DLD1 (cell line): ENCODE data around the gene FRMD3.

Experiments used
- in situ Hi-C: cut with HindIII; loops from 2 replicates; pipeline ENCODE4 v1.10.0; 2017; ENCODE audit warnings: low sequenced_read_pairs

FRMD3 gene

DNA sequence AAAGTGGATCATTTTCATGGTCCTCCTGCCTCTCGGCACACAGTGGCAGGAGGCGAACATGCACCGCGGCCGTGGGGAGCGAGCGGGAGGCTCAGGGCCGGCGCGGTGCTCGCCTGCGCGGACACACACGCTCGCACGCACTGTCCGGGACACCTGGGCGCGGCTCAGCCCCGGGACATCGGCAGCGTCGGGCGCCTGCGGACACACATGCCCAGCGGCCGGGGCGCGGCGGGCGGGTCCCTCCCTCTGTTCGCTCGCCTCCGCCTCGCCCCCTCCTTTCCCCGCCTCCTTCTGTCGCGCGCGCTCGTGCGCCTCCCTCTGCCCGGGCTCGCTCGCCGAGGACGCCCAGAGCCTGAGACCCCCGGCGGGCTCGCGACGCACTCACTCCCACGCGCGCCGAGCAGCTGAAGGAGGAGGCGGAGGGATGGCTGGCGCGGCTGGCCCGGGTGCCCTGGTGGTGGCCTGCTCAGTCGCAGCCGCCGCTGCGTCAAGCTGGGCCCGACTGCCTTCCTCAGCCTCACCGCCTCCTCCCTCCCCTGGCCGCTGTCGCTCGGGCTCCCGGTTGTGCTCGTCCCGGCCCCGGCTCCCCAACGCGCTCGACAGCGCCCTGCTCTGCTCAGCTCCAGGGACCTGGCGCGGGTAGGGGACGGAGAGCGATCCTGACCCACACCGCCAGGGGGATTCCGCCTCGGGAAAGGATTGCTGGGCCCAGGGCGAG lies at the start of gene FRMD3:
FRMD3 (minus strand) TSS at position 230 of the 718 bp plus-strand sequence; CDS start at position 60, 170 bp downstream.
- in situ Hi-C loops: no loop called here

GRCh38 chr9:83584995-83585394 lies 46.8 kb upstream of the FRMD3 start:
- in situ Hi-C loops: no loop called here

DNA sequence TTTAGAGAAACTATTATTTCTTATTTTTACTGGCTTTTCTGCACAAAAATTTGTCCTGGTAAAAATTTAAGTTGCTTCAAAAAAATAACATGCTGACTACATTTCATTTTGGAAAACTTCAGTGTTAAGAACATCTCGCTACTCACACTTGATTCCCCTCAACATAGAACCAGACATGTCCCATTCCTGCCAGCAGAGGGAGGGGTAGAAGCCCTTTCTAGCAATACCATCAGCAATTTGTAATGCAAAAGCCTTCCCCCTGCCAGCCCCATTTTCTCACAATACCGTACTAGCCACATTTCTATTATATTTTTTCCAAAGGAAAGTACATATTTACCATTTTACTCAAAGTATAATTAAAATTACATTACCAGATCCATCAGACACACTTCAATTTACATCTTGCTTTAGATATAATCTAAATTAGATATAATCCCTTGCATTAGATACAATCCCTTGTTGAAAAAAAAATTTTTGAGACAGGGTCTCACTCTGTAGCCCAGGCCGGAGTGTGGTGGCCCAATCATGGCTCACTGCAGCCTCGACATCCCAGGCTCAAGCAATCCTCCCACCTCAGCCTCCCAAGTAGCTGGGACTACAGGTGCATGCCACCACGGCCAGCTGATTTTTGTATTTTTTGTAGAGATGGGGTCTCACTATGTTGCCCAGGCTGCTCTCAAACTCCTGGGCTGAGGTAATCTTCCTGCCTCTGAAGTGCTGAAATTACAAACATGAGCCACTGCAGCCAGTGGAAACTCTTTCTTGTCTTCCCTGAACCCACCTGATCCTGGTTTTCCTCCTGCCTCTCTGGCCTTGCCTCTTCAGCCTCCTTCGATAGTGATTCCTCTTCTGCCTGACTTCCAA lies 45.2 kb upstream of the FRMD3 start:
- in situ Hi-C loops: no loop called here

DNA sequence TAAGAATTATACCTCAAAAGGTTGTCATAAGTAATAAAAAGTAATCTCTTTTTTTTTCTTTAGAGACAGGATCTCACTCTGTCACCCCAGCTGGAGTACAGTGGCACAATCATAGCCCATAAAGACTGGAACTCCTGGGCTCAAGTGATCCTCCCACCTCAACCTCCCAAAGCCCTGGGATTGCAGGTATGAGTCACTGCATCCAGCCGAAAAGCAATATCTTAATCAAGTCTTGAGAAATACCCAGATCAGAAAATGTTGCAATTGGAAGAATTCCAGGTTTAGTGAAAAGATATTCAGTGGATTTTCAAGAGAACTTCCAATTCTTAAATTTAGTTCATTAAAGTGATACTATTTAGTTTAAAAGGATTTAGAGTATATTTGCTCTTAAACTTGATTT lies 43.8 kb upstream of the FRMD3 start:
- in situ Hi-C loops: no loop called here

DNA sequence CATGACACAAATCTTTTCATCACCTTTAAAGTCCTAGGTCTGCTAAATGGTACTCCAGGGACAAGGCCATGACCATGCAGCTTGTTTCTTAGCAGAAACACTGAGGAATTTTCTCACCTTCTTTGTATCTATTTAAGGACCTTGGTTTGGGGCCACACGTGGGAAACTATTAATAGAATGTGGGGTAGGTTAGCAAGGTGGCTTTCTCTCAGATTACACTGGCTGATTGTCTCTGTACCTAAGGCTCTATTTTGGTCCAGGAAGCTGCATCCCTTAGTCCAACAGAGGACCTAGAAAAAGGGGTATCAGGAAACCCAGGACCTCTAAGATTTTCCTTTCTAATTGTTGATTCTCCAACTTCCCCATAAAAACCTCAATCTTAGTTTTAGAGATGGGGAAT lies 36.3 kb upstream of the FRMD3 start:
- in situ Hi-C loops: no loop called here

- in situ Hi-C loops: no loop called here
Observed at GRCh38 chr9:83572524-83572923, 34.3 kb upstream of the FRMD3 start.

DNA sequence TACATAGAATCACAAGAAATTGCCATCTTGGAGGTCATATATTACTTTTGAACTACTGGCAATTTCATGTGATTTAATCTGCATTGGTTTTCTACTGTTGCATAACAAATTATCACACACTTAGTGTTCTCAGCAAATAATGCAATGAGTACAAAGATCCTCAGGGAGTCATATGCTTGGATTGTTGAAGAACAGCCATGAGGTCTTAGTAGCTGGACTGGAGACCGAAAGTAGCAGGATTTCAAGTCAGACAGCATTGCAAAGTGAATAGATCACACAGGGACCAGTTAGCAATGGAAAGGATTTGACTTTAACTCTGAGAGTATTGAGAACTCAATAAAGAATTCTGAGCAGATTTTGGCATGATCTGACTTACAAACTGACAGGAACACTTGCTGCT lies 32.2 kb upstream of the FRMD3 start:
- in situ Hi-C loops: no loop called here

DNA sequence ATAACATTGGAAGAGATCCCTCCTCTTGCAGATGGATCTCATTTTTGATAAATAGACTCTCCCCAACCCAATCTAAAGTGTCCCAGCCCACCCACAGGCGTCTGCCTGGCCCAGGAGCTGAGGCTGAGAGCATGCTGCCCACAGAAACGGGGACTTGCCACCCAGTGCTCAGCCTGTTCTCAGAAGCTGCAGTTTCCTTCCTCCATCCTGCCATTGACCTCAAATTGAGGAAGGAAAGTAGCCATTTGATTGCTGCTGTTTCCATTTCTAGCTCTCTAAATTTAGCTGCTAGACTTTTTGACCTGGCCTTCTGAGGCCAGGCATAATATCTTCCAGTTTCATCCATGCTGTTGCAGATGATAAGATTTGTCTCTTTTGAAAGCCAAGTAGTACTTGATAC lies 31.1 kb upstream of the FRMD3 start:
- in situ Hi-C loops: no loop called here

- in situ Hi-C loops: no loop called here
Observed at GRCh38 chr9:83563360-83563759, 25.2 kb upstream of the FRMD3 start.

- in situ Hi-C loops: no loop called here
Observed at GRCh38 chr9:83560169-83560826, 22.1 kb upstream of the FRMD3 start.

DNA sequence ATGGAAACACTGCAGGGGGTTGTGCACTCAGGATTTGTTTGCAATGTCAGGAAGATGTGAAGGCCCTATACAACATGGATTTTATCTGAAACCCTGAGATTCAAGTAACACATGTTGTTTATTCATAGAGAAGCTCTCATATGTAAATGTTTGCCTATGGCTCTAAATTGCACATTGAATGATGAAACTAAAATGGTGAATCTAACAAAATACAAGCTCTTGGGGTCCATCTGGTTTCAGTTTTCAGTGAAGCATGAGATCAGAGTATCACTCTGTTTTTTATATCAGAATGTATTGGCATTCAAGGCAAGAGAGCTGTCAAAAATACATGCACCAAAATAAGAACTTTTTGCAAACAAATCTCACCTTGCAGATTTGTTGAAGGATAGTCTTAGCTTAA lies 19.6 kb upstream of the FRMD3 start:
- in situ Hi-C loops: no loop called here

DNA sequence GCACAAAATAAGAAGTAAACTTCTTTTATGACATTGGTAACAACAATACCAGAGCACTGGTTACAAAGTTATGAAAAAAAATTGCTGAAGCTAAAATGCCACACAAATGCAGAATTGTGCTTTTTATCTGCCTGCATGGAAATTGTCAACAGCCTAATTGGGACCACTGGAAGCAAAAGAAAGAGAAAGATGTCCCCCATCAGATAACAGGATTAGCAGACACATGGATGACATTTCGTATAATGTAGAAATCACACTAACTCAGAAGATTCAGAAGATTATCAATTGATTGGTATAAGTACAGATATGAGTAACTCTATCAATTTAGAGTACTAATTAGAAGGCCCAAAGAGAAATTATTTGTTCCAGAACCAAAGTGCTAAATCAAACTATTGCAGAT lies 19.1 kb upstream of the FRMD3 start:
- in situ Hi-C loops: no loop called here

- in situ Hi-C loops: no loop called here
Observed at GRCh38 chr9:83554278-83554677, 16.1 kb upstream of the FRMD3 start.

DNA sequence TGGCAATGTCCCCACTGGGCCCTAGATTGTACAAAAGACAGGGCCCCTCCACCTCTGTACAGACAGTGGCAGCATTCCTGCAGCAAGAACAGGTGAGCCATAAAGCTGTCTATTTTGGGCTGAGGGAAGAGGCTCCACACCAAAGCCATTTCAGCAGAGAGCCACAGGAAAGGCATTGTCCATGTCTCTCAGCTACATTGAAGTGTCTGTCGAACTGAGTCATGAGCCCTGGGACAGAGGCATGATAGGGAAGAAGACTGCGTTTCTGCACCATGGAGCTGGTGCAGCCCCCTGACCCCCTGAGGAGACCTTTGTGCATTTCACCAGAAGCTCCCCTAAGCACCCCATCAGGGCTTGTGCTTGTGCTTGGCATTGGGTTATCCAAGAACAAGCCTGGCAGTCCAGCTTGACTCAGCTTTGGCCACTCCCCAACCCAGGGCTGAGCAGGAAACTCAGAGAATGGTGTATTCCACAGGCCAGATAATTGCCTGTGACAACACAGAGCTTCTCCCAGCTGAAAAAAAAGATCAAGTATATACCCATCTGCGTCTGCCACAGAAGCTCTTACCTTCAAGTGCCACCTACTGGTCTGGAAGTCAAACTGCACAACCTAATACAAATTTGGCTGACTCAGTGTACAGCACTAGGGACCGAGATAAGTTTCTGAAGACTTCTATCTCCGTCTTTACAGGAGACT lies 5.9 kb upstream of the FRMD3 start:
- in situ Hi-C loops: no loop called here

GRCh38 chr9:83538890-83539238 lies 663 bp upstream of the FRMD3 start:
- in situ Hi-C loops: no loop called here

DNA sequence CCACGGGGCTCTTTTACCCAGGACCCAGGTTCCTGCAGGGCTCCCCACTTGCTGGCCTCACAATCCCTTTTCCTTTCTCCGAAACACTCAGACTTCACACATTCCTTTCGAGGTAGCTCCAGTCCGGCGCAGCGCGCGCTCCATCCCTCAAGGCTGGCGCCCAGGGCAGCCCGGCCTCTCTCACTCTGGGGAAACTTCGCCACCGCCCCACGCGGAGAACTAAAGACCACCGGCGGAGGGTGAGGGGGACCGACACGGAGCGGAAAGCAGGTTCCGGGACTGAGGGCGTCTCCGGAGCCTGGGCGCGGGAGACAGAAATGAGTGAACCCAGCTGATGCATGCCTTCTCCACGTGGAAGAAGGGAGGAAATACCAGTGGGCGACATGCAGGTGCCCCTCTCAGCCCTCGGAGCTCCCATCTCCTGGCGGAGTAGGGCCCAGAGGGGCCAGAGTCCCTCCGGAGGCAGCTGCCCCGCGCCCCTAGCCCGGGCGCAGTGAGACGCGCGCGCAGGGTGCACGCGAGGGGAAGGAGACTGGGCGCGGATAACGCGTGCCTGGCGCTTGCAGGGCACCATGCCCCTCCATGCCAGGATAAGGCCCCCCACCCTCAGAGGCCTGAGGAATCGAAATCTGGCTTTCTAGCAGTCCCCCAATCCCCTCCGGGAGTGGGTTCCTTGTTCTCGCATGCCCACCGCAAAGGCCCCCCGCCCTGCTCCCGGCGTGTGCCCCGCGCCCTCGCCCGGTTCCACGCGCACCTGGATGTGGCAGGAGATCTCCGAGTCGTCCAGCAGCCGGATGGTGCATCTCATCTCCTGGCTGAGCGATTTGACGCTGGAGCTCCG lies 650 bp downstream of the FRMD3 start:
- in situ Hi-C loops: no loop called here

DNA sequence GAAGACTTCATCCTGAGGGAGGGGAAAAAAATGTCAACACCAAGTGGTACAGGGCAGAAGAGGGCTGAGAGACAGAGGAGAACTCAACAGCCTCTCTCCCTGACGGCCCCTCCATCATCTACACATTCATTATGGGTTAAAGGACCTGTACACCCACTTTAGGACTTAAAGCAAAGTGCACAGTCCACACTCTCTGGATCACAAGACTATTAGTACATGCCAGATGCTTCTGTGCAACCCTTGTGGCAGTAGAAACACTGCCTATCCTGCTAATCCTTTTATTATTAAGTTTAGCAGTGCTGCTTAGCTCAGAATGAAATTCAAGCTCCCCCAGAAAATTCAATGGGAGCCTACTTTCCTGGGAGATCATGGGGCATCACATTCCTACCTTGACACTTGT lies 1.9 kb downstream of the FRMD3 start:
- in situ Hi-C loops: no loop called here

DNA sequence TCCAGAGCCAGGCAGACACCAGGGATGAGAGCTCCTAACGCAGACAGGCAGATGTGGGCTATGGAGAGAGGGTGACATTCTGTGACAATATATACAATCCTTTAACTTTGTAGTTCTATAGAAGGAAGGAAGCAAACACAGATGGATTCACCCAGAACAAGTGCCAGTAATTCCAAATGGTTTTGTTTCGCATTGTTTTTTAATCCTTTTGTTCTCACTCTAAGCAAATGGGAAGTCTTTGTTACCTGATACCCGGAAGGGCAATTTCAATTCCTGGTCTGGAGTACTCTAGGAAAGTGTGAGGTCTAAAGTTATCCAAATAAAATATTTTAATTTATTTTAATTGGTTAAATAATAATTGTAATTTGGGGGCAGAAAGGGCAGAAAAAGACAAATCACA lies 2.5 kb downstream of the FRMD3 start:
- in situ Hi-C loops: no loop called here

DNA sequence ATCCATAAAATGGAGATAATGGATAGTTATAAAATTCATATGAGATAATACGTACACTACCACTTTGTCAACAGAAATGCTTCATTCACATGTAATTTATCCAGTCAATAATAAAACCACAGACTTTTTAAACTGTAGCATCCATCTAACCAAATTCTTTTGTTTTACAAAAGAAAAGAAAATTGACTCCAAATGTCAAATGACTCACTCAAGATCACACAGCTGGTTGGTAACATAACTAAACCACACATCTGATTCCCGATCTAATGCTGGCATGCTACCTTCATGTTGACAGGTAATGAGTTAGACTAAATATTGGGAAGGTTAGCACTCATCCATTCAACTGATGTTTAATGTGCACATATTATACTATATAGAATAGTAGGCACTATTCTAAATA lies 4.9 kb downstream of the FRMD3 start:
- in situ Hi-C loops: no loop called here

- in situ Hi-C loops: no loop called here
Observed at GRCh38 chr9:83526901-83527300, 11.3 kb downstream of the FRMD3 start.
